GM19328 (cell line): Measurements from ENCODE around the gene KIAA0040.
A peak's percentile ranks its signal among the peaks of the same experiment; 100 is the strongest.

Experiments used
- ATAC-seq: cut with Tn5 transposase; IDR thresholded peaks from one replicate; pipeline ENCODE4 v1.9.1; 2021; ENCODE audit warnings: mild to moderate bottlenecking, moderate library complexity; ENCODE audit not compliant: unreplicated experiment

KIAA0040 gene

GRCh38 chr1:175192630-175193526 lies at the start of gene KIAA0040:
Gene KIAA0040 (minus strand): TSS chr1:175192776. CDS start chr1:175161013, 31,763 bp downstream.
- peak; percentile 51 for ATAC-seq

- ATAC-seq = no peak
Observed at GRCh38 chr1:175237389-175237788, 44.8 kb upstream of the KIAA0040 start.

GRCh38 chr1:175234639-175235038 lies 42.1 kb upstream of the KIAA0040 start:
- no peak for ATAC-seq

- ATAC-seq = no peak
Observed at GRCh38 chr1:175232335-175232734, 39.8 kb upstream of the KIAA0040 start.

GRCh38 chr1:175225805-175226129 lies 33.2 kb upstream of the KIAA0040 start:
- ATAC-seq = peak; percentile 20

GRCh38 chr1:175222296-175222938 lies 29.8 kb upstream of the KIAA0040 start:
- no peak for ATAC-seq

- ATAC-seq = no peak
Observed at GRCh38 chr1:175221557-175222175, 29.1 kb upstream of the KIAA0040 start.

- ATAC-seq = no peak
Observed at GRCh38 chr1:175220853-175221556, 28.4 kb upstream of the KIAA0040 start.

GRCh38 chr1:175219774-175220173 lies 27.2 kb upstream of the KIAA0040 start:
- ATAC-seq = no peak

- ATAC-seq = no peak
Observed at GRCh38 chr1:175218786-175219434, 26.3 kb upstream of the KIAA0040 start.

- ATAC-seq = no peak
Observed at GRCh38 chr1:175217721-175218531, 25.4 kb upstream of the KIAA0040 start.

- no peak for ATAC-seq
Observed at GRCh38 chr1:175216444-175216843, 23.9 kb upstream of the KIAA0040 start.

GRCh38 chr1:175211656-175212055 lies 19.1 kb upstream of the KIAA0040 start:
- no peak for ATAC-seq

- no peak for ATAC-seq
Observed at GRCh38 chr1:175210744-175211143, 18.2 kb upstream of the KIAA0040 start.

- ATAC-seq = peak; percentile 53
Observed at GRCh38 chr1:175209493-175209921, 16.9 kb upstream of the KIAA0040 start.

GRCh38 chr1:175208773-175209492 lies 16.4 kb upstream of the KIAA0040 start:
- peak; percentile 70 for ATAC-seq

GRCh38 chr1:175207971-175208370 lies 15.4 kb upstream of the KIAA0040 start:
- ATAC-seq = no peak

GRCh38 chr1:175206687-175207086 lies 14.1 kb upstream of the KIAA0040 start:
- no peak for ATAC-seq

- ATAC-seq = peak; percentile 63
Observed at GRCh38 chr1:175204330-175204729, 11.8 kb upstream of the KIAA0040 start.
